ENCODE results near the gene BST2. TPM values are rescaled to one million over a fixed set of nuclear protein-coding genes. Genes with fewer than 3 reads are reported as not detected.

BST2 gene
- total RNA-seq (10 to 100 TPM; 11.6 to 14.5 TPM), polyA plus RNA-seq (ENCODE audit: insufficient read length in 2 of 2) (10 to 100 TPM; 13.0 to 14.4 TPM)
- long read RNA-seq, donor 1, transcript BST2-201 (5 exons, 1,019 nt) = major isoform, 14 of 14 reads
- long read RNA-seq, donor 1, partial matches to known transcripts = 0 of 14 reads
- long read RNA-seq, donor 1, other reads (novel, unspliced or antisense) = 0 of 14 reads
- long read RNA-seq, donor 2, partial matches to known transcripts = 0 of 1 reads
- long read RNA-seq, donor 2, other reads (novel, unspliced or antisense) = 0 of 1 reads
- long read RNA-seq, donor 3, partial matches to known transcripts = 0 of 2 reads
- long read RNA-seq, donor 3, other reads (novel, unspliced or antisense) = 0 of 2 reads
- long read RNA-seq, donor 4, transcript BST2-201 (5 exons, 1,019 nt) = major isoform, 23 of 24 reads
- long read RNA-seq, donor 4, partial matches to known transcripts = 0 of 24 reads
- long read RNA-seq, donor 4, other reads (novel, unspliced or antisense) = 0 of 24 reads

DNA sequence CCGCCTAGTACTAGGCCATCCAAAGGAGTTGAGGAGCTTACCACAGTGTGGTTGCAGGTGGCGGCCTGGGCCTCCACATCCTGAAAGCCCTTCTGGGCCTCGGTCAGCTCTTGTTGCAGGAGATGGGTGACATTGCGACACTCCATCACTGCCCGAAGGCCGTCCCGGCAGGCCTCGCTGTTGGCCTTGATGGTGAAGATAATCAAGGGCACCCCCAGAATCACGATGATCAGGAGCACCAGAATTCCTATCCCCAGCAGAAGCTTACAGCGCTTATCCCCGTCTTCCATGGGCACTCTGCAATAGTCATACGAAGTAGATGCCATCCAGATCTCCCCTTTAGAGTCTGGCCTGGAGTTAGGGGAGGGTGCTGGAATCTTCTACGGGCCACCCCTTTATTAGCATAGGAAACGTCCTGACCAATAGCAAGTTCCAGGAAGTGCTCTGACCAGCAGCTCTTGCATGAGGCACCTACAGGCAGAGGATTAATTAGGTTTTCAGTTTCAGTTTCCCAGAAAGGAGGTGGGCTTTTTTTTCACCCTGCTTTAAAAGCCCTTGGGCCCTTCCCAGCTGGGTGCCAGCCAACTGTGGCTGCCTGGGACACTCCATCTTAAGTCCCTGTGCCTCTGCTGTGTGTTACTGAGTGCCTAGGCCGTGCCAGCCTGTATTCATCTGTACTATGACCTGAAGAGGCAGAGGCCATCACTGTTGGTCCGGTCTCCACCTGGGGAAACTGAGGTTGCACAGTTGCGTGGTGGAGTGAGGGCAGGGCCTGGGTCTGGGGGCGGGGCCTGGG lies at the start of gene BST2:
Gene BST2 (minus strand): TSS at position 381 of the 796 bp plus-strand sequence. CDS start 55 bp downstream, at position 326.
- Histone ChIP-seq H3K27me3 (ENCODE audit: control insufficient read depth, insufficient read depth, low read length) (peaks cover 6% of the 10 kb centered on the region), H3K4me1 (ENCODE audit: control insufficient read depth, insufficient read depth, low read length) (peaks cover 19% of the 10 kb centered on the region), H3K27ac (ENCODE audit: low read depth, low read length) (no peak within 1 kb of the TSS), H3K36me3 (ENCODE audit: control insufficient read depth, insufficient read depth, low read length) (no peaks in the 10 kb centered on the region), H3K4me3 (ENCODE audit: low read depth, low read length) (no peak within 1 kb of the TSS), H3K9me3 (ENCODE audit: control insufficient read depth, insufficient read depth, low read length) (no peaks in the 10 kb centered on the region)
- 80% methylated on average over 13 of the region's 18 CpGs for WGBS (ENCODE audit: insufficient coverage)
- DNase-seq (ENCODE audit: low read depth in 4 of 6, low spot score in 6 of 6) = peak in 1 of 6 donors; percentile 44

DNA sequence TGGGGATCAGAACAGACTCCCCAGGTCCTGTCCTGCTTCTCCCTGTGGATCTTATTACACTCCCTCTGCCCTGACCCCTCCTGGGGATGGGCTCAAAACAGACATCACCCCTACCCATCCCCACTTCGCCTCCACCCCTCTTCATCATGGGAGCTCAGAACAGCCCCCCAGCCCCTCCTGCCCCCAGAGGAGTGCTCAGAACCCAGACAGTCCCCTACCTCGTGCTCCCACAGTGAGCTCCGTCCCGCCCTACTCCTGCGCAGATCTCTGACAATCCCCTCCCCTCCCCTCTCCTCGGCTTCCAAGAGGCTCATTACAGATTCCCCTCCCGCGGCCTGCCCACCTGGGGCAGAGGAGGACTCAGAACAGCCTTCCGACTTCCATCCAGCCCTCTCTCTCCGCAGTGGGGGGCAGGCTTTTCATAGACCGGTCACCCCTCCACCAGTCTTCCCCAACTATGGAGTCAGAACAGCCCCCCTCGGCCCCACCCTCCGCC lies 49.2 kb upstream of the BST2 start:
- no peak for DNase-seq (ENCODE audit: low read depth in 4 of 6, low spot score in 6 of 6)
- 2% methylated on average over 11 of the region's 13 CpGs for WGBS (ENCODE audit: insufficient coverage)
- Histone ChIP-seq H3K27ac (ENCODE audit: low read depth, low read length) (no peak overlapping the region), H3K27me3 (ENCODE audit: control insufficient read depth, insufficient read depth, low read length) (peaks cover 55% of the 10 kb centered on the region), H3K9me3 (ENCODE audit: control insufficient read depth, insufficient read depth, low read length) (no peaks in the 10 kb centered on the region), H3K4me3 (ENCODE audit: low read depth, low read length) (no peak overlapping the region), H3K36me3 (ENCODE audit: control insufficient read depth, insufficient read depth, low read length) (no peaks in the 10 kb centered on the region), H3K4me1 (ENCODE audit: control insufficient read depth, insufficient read depth, low read length) (peaks cover 20% of the 10 kb centered on the region)

DNA sequence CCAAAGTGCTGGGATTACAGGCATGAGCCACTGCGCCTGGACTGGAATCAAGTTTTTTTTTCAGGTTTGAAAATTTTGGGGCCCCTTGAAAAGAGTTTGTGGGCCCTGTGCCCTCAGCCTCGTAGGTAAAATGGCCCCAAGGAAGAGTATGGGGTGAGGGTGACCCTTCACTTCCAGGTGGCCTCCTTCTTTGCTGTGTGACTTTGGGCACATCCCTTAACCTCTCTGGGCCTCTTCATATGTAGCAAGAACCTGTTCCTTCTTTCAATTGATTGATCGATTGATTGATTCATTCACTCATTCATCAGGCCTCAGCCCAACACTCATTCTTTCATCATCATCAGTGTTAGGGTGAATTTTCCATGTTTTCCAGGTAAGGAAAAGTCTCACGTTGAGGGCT lies 46.4 kb upstream of the BST2 start:
- H3K9me3 ChIP-seq (ENCODE audit: control insufficient read depth, insufficient read depth, low read length) = no peaks in the 10 kb centered on the region
- 67% methylated on average over 1 of the region's 4 CpGs for WGBS (ENCODE audit: insufficient coverage)
- no peaks in the 10 kb centered on the region for H3K36me3 ChIP-seq (ENCODE audit: control insufficient read depth, insufficient read depth, low read length)
- H3K4me3 ChIP-seq (ENCODE audit: low read depth, low read length) = no peak overlapping the region
- H3K27ac ChIP-seq (ENCODE audit: low read depth, low read length) = no peak overlapping the region
- no peak for DNase-seq (ENCODE audit: low read depth in 4 of 6, low spot score in 6 of 6)
- H3K27me3 ChIP-seq (ENCODE audit: control insufficient read depth, insufficient read depth, low read length) = peaks cover 43% of the 10 kb centered on the region
- peaks cover 30% of the 10 kb centered on the region for H3K4me1 ChIP-seq (ENCODE audit: control insufficient read depth, insufficient read depth, low read length)

- H3K27ac ChIP-seq (ENCODE audit: low read depth, low read length) = no peak overlapping the region
Measured at GRCh38 chr19:17450264-17451075, 45.0 kb upstream of the BST2 start.

DNA sequence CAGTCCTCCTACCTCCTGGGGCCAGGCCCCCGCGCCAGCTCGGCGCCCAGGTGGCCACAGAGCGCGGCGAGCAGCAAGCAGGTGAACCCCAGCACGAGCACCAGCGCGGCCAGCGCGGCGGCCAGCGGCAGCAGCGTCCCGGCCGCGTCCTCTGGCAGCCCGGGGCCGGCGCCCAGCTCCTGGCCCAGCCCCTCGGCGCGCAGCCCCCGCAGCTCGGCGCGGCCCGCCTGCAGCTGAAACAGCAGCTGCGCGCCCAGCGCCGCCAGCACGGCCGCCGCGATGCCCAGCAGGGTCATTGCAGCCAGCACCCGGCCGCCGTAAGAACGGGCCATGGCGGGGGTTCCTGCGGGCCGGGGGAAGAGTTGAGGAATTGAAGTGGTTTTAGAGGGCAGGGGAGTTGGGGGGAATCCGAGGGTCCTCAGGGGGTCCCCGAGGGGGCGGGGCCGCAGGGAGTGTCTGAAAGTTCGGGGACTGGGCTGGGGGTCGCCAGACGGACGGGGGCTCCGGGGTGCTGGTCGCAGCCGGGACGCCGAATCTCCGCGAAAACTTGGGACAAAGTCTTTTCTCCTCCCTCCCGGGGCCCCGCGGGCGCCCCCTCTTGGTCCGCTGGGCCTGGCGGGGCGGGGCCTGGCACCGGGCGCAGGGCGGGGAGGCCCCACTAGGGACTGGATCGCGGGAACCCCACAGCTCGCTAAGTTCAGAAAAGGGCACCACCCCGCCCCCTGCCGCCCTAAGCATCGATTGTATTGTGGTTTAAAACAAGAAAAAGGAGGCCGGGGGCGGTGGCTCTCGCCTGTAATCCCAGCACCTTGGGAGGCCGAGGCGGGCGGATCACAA lies 42.9 kb upstream of the BST2 start, which contains the start of gene TMEM221:
Gene TMEM221 (minus strand): TSS at position 538 of the 837 bp plus-strand sequence. CDS start 206 bp downstream, at position 332.
- H3K9me3 ChIP-seq (ENCODE audit: control insufficient read depth, insufficient read depth, low read length) = no peaks in the 10 kb centered on the region
- H3K27ac ChIP-seq (ENCODE audit: low read depth, low read length) = no peak within 1 kb of the TSS
- peak in 1 of 6 donors; percentile 66 for DNase-seq (ENCODE audit: low read depth in 4 of 6, low spot score in 6 of 6)
- peak within 1 kb of the TSS; percentile 31 for H3K4me3 ChIP-seq (ENCODE audit: low read depth, low read length)
- H3K36me3 ChIP-seq (ENCODE audit: control insufficient read depth, insufficient read depth, low read length) = no peaks in the 10 kb centered on the region
- 2% methylated on average over 77 of the region's 81 CpGs for WGBS (ENCODE audit: insufficient coverage)
- H3K4me1 ChIP-seq (ENCODE audit: control insufficient read depth, insufficient read depth, low read length) = peaks cover 14% of the 10 kb centered on the region
- H3K27me3 ChIP-seq (ENCODE audit: control insufficient read depth, insufficient read depth, low read length) = peaks cover 11% of the 10 kb centered on the region

More at GRCh38 chr19:17450264-17451075, 45.0 kb upstream of the BST2 start:
- Histone ChIP-seq H3K36me3 (ENCODE audit: control insufficient read depth, insufficient read depth, low read length) (no peaks in the 10 kb centered on the region), H3K27me3 (ENCODE audit: control insufficient read depth, insufficient read depth, low read length) (peaks cover 30% of the 10 kb centered on the region), H3K4me1 (ENCODE audit: control insufficient read depth, insufficient read depth, low read length) (peaks cover 24% of the 10 kb centered on the region), H3K4me3 (ENCODE audit: low read depth, low read length) (no peak overlapping the region), H3K9me3 (ENCODE audit: control insufficient read depth, insufficient read depth, low read length) (no peaks in the 10 kb centered on the region)
- WGBS (ENCODE audit: insufficient coverage) = 66% methylated on average over 7 of the region's 8 CpGs
- no peak for DNase-seq (ENCODE audit: low read depth in 4 of 6, low spot score in 6 of 6)

DNA sequence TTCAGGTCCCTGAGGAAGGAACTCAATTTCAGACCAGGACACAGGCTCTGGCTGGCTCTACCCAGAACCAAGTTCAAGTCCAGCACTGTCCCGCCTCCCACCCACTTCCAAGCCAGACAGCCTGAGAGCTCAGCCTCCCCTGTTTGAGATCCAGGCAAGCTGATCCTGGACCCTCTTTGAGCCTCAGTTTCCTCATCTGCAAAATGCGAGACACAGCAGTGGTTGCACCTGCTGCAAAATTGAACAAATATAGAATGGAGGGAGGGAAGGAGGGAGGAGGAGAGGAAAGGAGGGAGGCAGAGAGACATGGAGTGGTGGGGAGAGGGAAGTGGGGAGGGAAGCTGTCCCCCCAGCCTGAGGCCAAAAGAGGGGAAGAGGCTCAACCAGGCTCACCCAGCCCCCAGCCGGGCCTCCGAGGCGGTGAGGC lies 42.3 kb upstream of the BST2 start:
- Histone ChIP-seq H3K9me3 (ENCODE audit: control insufficient read depth, insufficient read depth, low read length) (no peaks in the 10 kb centered on the region), H3K27me3 (ENCODE audit: control insufficient read depth, insufficient read depth, low read length) (peaks cover 9% of the 10 kb centered on the region), H3K4me3 (ENCODE audit: low read depth, low read length) (peak overlapping the region; percentile 13), H3K4me1 (ENCODE audit: control insufficient read depth, insufficient read depth, low read length) (peaks cover 10% of the 10 kb centered on the region), H3K36me3 (ENCODE audit: control insufficient read depth, insufficient read depth, low read length) (no peaks in the 10 kb centered on the region), H3K27ac (ENCODE audit: low read depth, low read length) (no peak overlapping the region)
- 36% methylated on average over 5 of the region's 5 CpGs for WGBS (ENCODE audit: insufficient coverage)
- DNase-seq (ENCODE audit: low read depth in 4 of 6, low spot score in 6 of 6) = no peak

DNA sequence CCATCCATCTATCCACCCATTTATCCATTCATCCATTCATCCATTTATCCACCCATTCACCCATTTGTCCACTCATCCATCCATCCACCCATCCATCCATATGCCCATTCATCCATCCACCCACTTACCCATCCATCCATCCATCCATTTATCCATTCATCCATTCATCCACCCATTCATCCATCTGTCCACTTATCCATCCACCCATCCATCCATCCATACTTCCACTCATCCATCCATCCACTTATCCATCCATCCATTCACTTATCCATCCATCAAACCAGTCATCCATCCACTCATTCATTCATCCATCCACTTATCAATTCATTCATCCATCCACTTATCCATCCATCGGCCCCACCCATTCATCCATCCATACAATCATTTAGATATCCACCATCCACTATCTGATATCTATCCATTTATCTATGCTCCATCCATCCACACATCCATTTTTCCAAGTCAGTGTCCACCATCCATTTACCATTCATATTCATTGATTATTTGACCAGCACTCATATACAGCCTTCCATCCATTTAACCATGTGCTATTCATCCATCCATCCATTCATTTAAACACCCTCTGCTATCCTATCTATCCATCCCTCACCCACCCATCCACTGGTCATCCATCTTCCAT lies 40.2 kb upstream of the BST2 start:
- DNase-seq (ENCODE audit: low read depth in 4 of 6, low spot score in 6 of 6) = no peak
- H3K9me3 ChIP-seq (ENCODE audit: control insufficient read depth, insufficient read depth, low read length) = no peaks in the 10 kb centered on the region
- 95% methylated on average over 1 of the region's 1 CpG for WGBS (ENCODE audit: insufficient coverage)

More for the DNA sequence above, 40.2 kb upstream of the BST2 start:
- Histone ChIP-seq H3K4me1 (ENCODE audit: control insufficient read depth, insufficient read depth, low read length) (peaks cover 10% of the 10 kb centered on the region), H3K27me3 (ENCODE audit: control insufficient read depth, insufficient read depth, low read length) (peaks cover 9% of the 10 kb centered on the region), H3K4me3 (ENCODE audit: low read depth, low read length) (no peak overlapping the region), H3K36me3 (ENCODE audit: control insufficient read depth, insufficient read depth, low read length) (no peaks in the 10 kb centered on the region), H3K27ac (ENCODE audit: low read depth, low read length) (no peak overlapping the region)
